Mesothelial cell of epicardium (in vitro differentiated cells): ENCODE results near the gene AGMO. TPM values are rescaled to one million over a fixed set of nuclear protein-coding genes. Genes with fewer than 3 reads are reported as not detected.

Experiments
- DNase-seq, 2 experiments: peaks; one replicate each; pipeline ENCODE4 v3.0.0; 2021; ENCODE audit warnings: low spot score in 2 of 2; ENCODE audit not compliant: unreplicated experiment in 2 of 2
- H3K27ac Mint-ChIP-seq: 2 replicates; pipeline ENCODE4 v1.8.0; 2021; ENCODE audit warnings: mixed read lengths
- H3K27me3 Mint-ChIP-seq: 2 replicates; pipeline ENCODE4 v1.8.0; 2021; ENCODE audit warnings: low read depth, mixed read lengths
- H3K36me3 Mint-ChIP-seq: 2 replicates; pipeline ENCODE4 v1.8.0; 2021; ENCODE audit warnings: mixed read lengths
- H3K4me1 Mint-ChIP-seq: 2 replicates; pipeline ENCODE4 v1.8.0; 2021; ENCODE audit warnings: mixed read lengths
- H3K4me3 Mint-ChIP-seq: 2 replicates; pipeline ENCODE4 v1.8.0; 2021; ENCODE audit warnings: mild to moderate bottlenecking, moderate library complexity, mixed read lengths
- H3K9me3 Mint-ChIP-seq: 2 replicates; pipeline ENCODE4 v1.8.0; 2021; ENCODE audit warnings: mixed read lengths
- total RNA-seq: library from RNA; stranded (reverse); gene quantifications from 3 replicates; pipeline ENCODE4 v1.2.1, GENCODE V29; 2021
- TF ChIP-seq, protein P1 (sequence below): fragments of 200-600 bp; sonication (generic); IDR thresholded peaks from one replicate; pipeline ENCODE4 v1.5.0; 2021; ENCODE audit warnings: antibody characterized with exemption; ENCODE audit not compliant: unreplicated experiment

AGMO gene
- total RNA-seq, 1 donor from 2014 or later, result 1.0 TPM

DNA sequence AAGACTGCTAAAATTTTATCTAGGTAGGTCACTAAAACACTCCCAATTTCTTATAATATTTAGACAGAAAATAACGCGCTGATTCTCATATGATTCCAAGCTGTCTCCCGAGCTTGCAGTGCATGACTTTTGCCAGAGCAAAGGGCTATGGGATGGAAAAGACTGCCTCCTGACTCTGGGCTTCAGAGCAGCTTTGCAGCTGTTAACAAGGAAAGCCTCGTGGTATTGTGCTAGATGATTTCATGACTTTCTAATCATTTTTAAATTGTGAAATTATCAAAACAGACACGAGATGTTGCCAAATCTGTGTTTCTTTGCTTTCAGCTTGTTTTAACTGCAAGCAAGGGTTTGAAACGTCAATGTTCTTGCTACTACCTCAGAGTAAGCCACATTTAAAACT is 238.3 kb downstream of the AGMO start:
- Mint-ChIP-seq H3K36me3 (no peaks in the 10 kb centered on the region), H3K27me3 (no peaks in the 10 kb centered on the region), H3K4me1 (no peaks in the 10 kb centered on the region), H3K9me3 (no peaks in the 10 kb centered on the region), H3K4me3 (no peak overlapping the region), H3K27ac (no peak overlapping the region)
- no peak for DNase-seq
- TF ChIP-seq, protein P1, sequence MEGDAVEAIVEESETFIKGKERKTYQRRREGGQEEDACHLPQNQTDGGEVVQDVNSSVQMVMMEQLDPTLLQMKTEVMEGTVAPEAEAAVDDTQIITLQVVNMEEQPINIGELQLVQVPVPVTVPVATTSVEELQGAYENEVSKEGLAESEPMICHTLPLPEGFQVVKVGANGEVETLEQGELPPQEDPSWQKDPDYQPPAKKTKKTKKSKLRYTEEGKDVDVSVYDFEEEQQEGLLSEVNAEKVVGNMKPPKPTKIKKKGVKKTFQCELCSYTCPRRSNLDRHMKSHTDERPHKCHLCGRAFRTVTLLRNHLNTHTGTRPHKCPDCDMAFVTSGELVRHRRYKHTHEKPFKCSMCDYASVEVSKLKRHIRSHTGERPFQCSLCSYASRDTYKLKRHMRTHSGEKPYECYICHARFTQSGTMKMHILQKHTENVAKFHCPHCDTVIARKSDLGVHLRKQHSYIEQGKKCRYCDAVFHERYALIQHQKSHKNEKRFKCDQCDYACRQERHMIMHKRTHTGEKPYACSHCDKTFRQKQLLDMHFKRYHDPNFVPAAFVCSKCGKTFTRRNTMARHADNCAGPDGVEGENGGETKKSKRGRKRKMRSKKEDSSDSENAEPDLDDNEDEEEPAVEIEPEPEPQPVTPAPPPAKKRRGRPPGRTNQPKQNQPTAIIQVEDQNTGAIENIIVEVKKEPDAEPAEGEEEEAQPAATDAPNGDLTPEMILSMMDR, result no peak

DNA sequence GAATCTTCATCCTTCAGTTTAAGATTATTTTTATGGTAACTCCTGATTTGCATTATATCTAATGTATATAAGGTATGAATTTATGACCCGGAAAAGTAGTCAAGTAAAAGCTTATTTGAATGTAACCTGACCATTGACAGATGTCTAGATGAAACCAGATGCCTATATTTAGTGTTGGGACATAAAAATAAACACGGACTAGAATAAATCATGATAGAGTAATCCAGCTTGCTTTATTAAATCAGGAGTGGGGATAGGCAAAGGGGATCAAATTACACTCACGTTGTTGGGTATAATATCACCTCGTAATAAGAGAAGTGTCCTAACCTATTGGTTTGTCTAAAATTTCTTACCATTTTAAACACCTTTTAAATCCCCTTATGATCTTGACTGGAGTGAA is 244.6 kb downstream of the AGMO start:
- DNase-seq, result no peak
- Mint-ChIP-seq H3K36me3 (no peaks in the 10 kb centered on the region), H3K9me3 (peaks cover under 1% of the 10 kb centered on the region), H3K27me3 (no peaks in the 10 kb centered on the region), H3K4me1 (no peaks in the 10 kb centered on the region), H3K27ac (no peak overlapping the region), H3K4me3 (no peak overlapping the region)
- TF ChIP-seq, protein P1, result no peak

DNA sequence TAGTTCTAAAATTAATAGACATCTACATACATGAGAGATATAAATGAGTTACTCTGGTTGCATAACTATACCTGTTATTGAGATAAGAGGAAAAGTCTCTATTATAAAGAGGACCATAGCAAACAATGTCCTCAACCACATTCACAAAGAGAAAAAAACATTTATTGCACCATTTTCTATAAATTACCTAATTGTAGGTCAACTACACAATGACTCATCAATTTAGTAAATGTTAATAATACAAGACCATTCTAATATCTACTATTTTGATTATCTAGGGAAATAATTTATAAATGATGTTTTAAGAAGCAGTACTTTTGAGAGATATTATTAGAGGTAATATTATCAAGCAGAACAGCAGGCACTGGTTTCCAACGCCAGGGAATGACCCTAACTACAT is 246.1 kb downstream of the AGMO start:
- no peak overlapping the region for H3K4me3 Mint-ChIP-seq
- TF ChIP-seq, protein P1, result no peak
- H3K4me1 Mint-ChIP-seq, result no peaks in the 10 kb centered on the region
- peaks cover 9% of the 10 kb centered on the region for H3K9me3 Mint-ChIP-seq
- no peak for DNase-seq
- no peak overlapping the region for H3K27ac Mint-ChIP-seq
- H3K27me3 Mint-ChIP-seq, result no peaks in the 10 kb centered on the region
- H3K36me3 Mint-ChIP-seq, result no peaks in the 10 kb centered on the region

DNA sequence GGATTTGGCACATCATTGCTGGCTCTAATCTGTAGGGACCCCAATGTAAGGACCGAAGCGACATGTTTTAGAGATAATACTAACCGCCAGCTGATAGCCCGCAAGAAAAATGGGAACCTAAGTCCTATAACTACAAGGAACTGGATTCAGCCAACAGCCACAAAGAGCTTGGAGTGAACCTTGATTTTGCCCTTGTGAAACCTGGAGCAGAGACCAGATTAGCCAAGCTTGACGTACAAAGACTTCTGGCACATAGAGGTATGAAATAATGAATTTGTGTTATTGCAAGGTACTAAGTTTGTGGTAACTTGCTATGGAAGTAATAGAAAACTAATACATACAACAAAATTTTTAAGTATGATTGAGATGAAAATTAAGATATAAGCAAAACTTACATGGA is 246.9 kb downstream of the AGMO start:
- no peaks in the 10 kb centered on the region for H3K36me3 Mint-ChIP-seq
- H3K27ac Mint-ChIP-seq, result no peak overlapping the region
- peaks cover 9% of the 10 kb centered on the region for H3K9me3 Mint-ChIP-seq
- H3K4me1 Mint-ChIP-seq, result no peaks in the 10 kb centered on the region
- H3K27me3 Mint-ChIP-seq, result no peaks in the 10 kb centered on the region
- TF ChIP-seq, protein P1, result no peak
- no peak overlapping the region for H3K4me3 Mint-ChIP-seq
- no peak for DNase-seq

DNA sequence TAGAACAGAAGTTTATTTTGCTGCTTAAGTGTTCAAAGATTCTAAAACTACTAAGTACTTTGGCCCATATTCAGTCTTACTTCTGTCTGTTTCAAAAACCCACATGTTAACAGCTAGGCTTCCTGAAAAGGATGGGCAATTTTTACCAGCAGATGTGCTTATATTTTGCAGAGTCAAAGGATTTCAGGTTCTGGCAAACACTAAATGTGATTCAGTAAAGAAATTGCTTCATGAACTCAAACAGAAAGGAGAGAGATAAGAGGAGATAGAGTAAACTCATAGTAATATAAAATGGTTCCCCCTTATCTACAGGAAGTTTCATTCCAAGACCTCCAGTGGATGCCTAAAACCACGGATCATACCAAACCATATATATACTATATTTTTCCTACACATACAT is 248.5 kb downstream of the AGMO start:
- Mint-ChIP-seq H3K4me1 (no peaks in the 10 kb centered on the region), H3K27me3 (no peaks in the 10 kb centered on the region), H3K36me3 (no peaks in the 10 kb centered on the region), H3K9me3 (peaks cover 9% of the 10 kb centered on the region), H3K4me3 (no peak overlapping the region), H3K27ac (no peak overlapping the region)
- DNase-seq, result no peak
- TF ChIP-seq, protein P1, result no peak

DNA sequence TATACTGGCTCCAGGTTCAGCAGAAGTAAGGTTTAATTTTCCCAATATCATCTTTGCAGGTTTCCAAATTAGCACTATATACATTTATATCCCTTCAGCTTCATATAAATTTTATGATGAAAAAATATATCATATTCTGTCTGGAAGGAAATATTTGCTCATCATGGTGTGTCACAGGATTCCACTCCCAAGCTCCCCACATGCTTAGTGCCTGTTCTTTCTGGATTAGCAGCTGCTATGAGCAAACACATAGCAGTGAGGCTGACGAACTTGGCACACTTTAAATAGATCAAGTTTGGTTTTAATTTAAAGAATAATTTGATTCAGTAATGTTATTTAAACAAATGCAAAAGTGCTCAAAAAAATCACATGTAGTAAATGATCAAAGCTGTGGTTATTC is 251.9 kb downstream of the AGMO start:
- Mint-ChIP-seq H3K9me3 (peaks cover 9% of the 10 kb centered on the region), H3K27me3 (no peaks in the 10 kb centered on the region), H3K4me1 (no peaks in the 10 kb centered on the region), H3K4me3 (no peak overlapping the region), H3K36me3 (no peaks in the 10 kb centered on the region), H3K27ac (no peak overlapping the region)
- TF ChIP-seq, protein P1, result no peak
- no peak for DNase-seq
